Adrenal gland (tissue), 12 donors: ENCODE results near the gene TNFRSF6B. TPM values are rescaled to one million over a fixed set of nuclear protein-coding genes. Genes with fewer than 3 reads are reported as not detected.

ENCODE experiments used
- DNase-seq, 7 donors: peaks; one replicate each; pipeline ENCODE4 v3.0.0-alpha.2; 2019 to 2020
- H3K27ac ChIP-seq, 5 donors: fragments of 200-600 bp; sonication (generic) in 4 of 5; 1 replicate in 3 of 5; 2 replicates in 2 of 5; pipeline versions ENCODE4 v1.5.1 to v1.8.0; 2016 to 2020; ENCODE audit warnings: mild to moderate bottlenecking in 1 of 5
- H3K27me3 ChIP-seq: fragments of 200-600 bp; 2 replicates; pipeline ENCODE4 v1.8.0; 2021
- H3K36me3 ChIP-seq, 2 donors: fragments of 200-600 bp; replicated peaks in 1 of 2; 1 replicate in 1 of 2; 2 replicates in 1 of 2; pipeline versions ENCODE4 v1.5.1 to v1.8.0; 2018 to 2022
- H3K4me1 ChIP-seq, 2 donors: fragments of 200-600 bp; replicated peaks in 1 of 2; 1 replicate in 1 of 2; 2 replicates in 1 of 2; pipeline versions ENCODE4 v1.5.1 to v1.8.0; 2018 to 2021
- H3K4me3 ChIP-seq, 4 donors: fragments of 200-600 bp; sonication (generic) in 3 of 4; one replicate each; pipeline ENCODE4 v1.5.1; 2016 to 2018
- H3K9me3 ChIP-seq, 3 donors: fragments of 200-600 bp; sonication (generic) in 1 of 3; replicated peaks in 1 of 3; 1 replicate in 2 of 3; 2 replicates in 1 of 3; pipeline versions ENCODE4 v1.5.1 to v1.8.0; 2016 to 2021
- POLR2A ChIP-seq, 2 donors: fragments of 450-650 bp; IDR thresholded peaks; one replicate each; pipeline ENCODE4 v1.6.1; 2017; ENCODE audit warnings: antibody characterized with exemption in 2 of 2, mild to moderate bottlenecking in 2 of 2, moderate library complexity in 1 of 2
- WGBS, 4 donors: extraction: QIAGEN DNeasy Blood & Tissue Kit in 2 of 4; methylation state at CpG; one replicate each; pipeline versions ENCODE4 v1.1.5 to v1.1.7; 2013 to 2017; 5-methylcytosine and 5-hydroxymethylcytosine counted together
- intact Hi-C, 2 donors: fragments of 100-400 bp; cut with DNase I; formaldehyde crosslinking; loops; one replicate each; pipeline versions ENCODE4 v1.14.1 to v1.15.0; 2022 to 2023
- polyA plus RNA-seq, 3 donors: library from polyadenylated mRNA; stranded (reverse); fragments of 200-250 nt in 2 of 3; fragments of 350-450 nt in 1 of 3; fragmentation: Illumina TruSeq in 1 of 3; extraction: RNeasy Lipid Tissue Mini Kit (QIAGEN cat#74804) in 1 of 3; gene quantifications; one replicate each; pipeline ENCODE4 v1.2.3, GENCODE V29; 2013 to 2014
- total RNA-seq, 9 donors: library from RNA; depleted of rRNA in 4 of 9; stranded (reverse); fragments of >200 nt in 4 of 9; fragments of 120-200 nt in 1 of 9; fragmentation: NEBNext Ultra II Directional in 1 of 9; extraction: Animal tissue kit (Norgen Biotek cat#: 25700) in 1 of 9; gene quantifications; one replicate each; pipeline versions ENCODE4 v1.1.0 to v1.2.4, GENCODE V29; 2013 to 2023
- TF ChIP-seq, protein P1 (sequence below), 6 experiments: fragments of 450-650 bp in 4 of 6; fragments of 200-600 bp in 2 of 6; sonication (generic) in 1 of 6; IDR thresholded peaks; 1 replicate in 5 of 6; 2 replicates in 1 of 6; pipeline versions ENCODE4 v1.5.1 to v1.8.0; 2016 to 2021; ENCODE audit warnings: antibody characterized with exemption in 6 of 6, mild to moderate bottlenecking in 2 of 6, moderate library complexity in 1 of 6
- donor health status: healthy with polysubstance abuse.
- donor health status: Bipolar disorder and iron deficiency.
- donor health status: DM: yes; HTN: yes; CAD: no.
- donor health status: DM: no; HTN: no; CAD: no.
- donor health status: DM: no; HTN: no; CAD: no.
- donor health status: DM: yes; HTN: yes; CAD: no.

TNFRSF6B gene
- total and polyA plus RNA-seq, 12 donors: 0.78 to 43.3 (median 3.2) TPM; not detected in 3

DNA sequence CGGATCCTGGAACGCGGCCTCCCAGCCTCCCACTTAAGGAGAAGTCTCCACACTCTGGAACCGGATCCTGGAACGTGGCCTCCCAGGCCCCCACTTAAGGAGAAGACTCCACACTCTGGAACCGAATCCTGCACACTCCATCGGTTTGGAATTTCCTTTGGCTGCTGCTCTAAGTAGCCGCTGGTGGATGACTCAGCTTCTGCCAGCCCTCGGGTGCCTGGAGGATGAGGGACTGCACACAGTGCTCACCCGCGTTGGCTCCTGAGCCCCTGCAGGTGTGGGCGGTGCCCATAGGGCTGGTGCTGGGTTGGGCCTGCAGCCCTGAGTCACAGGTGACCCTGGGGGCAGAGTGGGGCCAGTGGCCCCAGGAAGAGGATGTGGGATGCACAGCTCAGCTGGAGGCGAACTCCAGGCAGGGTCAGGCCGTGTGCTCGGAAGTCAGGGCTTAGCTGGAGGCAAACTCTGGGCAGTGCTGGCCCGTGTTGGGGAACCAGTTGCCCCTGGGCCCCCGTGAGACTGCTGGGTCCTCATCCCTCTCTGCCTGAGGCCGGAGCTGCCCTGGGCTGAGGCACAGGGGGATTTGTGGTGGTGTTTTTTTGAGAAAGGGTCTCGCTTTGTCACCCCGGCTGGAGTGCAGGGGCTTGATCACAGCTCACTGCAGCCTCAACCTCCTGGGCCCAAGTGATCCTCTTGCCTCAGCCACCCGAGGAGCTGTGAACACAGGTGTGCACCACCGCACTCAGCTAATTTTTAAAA is 13.9 kb upstream of the TNFRSF6B start:
- H3K36me3 ChIP-seq: peaks cover 0 to 15% of the 10 kb centered on the region in 2 donors
- DNase-seq: peak in 6 of 7 donors; percentile 62 to 81 (median 73)

DNA sequence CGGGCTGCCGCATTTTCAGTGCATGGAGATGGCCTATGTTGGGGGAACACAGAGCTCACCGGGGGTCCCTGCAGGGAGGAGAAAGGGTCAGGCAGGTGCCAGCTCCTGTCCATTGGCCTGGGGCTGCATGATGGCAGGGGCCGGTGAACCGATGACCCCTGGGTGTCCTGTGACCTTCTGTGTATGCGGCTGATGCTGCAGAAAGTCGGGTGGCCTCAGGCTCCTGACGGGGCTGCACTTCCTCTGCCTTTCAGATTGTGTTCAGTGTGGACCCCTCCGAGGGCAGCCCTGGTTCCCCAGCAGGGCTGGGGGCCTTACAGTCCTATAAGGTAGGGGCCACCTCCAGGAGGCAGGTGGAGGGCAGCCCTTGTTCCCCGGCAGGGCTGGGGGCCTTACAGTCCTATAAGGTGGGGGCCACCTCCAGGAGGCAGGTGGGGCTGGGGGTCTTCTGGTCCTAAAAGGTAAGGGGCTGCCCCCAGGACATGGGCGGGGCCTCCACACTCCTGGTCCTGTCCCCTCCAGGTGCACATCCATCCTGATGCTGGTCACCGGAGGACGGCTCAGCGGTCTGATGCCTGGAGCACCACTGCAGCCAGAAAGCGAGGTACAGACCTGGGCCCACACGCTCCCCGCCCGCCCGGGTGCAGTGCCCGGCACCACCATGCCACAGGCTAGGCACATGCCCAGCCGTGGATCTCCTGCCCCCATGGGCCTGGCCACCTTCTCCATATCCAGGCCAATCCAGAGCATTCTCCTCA is 11.0 kb upstream of the TNFRSF6B start:
- TF ChIP-seq, protein P1, sequence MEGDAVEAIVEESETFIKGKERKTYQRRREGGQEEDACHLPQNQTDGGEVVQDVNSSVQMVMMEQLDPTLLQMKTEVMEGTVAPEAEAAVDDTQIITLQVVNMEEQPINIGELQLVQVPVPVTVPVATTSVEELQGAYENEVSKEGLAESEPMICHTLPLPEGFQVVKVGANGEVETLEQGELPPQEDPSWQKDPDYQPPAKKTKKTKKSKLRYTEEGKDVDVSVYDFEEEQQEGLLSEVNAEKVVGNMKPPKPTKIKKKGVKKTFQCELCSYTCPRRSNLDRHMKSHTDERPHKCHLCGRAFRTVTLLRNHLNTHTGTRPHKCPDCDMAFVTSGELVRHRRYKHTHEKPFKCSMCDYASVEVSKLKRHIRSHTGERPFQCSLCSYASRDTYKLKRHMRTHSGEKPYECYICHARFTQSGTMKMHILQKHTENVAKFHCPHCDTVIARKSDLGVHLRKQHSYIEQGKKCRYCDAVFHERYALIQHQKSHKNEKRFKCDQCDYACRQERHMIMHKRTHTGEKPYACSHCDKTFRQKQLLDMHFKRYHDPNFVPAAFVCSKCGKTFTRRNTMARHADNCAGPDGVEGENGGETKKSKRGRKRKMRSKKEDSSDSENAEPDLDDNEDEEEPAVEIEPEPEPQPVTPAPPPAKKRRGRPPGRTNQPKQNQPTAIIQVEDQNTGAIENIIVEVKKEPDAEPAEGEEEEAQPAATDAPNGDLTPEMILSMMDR (IDR thresholded peaks at IDR 0.05): no peak
- TF ChIP-seq POLR2A (IDR thresholded peaks at IDR 0.05): no peak
- Histone ChIP-seq H3K4me3 (no peak overlapping the region), H3K27ac (peak overlapping the region in 4 of 5 donors; percentile 55 to 95 (median 82)), H3K4me1 (peaks cover 4 to 45% of the 10 kb centered on the region in 2 donors), H3K36me3 (no peaks in the 10 kb centered on the region), H3K9me3 (no peaks in the 10 kb centered on the region), H3K27me3 (no peaks in the 10 kb centered on the region)
- peak in 1 of 7 donors; percentile 34 for DNase-seq
- 76 to 94% (median 85%) methylated on average over 8 to 21 of the region's 21 CpGs for WGBS, 4 donors
- intact Hi-C loops: no loop called here

More for the DNA sequence above, 13.9 kb upstream of the TNFRSF6B start:
- Histone ChIP-seq H3K4me1 (peaks cover 4 to 33% of the 10 kb centered on the region in 2 donors), H3K27me3 (no peaks in the 10 kb centered on the region), H3K4me3 (no peak overlapping the region), H3K27ac (peak overlapping the region in 2 of 5 donors; percentile 74 to 80), H3K9me3 (no peaks in the 10 kb centered on the region)
- intact Hi-C loops: no loop called here
- WGBS, 4 donors: 47 to 70% (median 60%) methylated on average over 12 to 22 of the region's 22 CpGs
- no peak for TF ChIP-seq POLR2A (IDR thresholded peaks at IDR 0.05)
- TF ChIP-seq, protein P1 (IDR thresholded peaks at IDR 0.05): no peak

DNA sequence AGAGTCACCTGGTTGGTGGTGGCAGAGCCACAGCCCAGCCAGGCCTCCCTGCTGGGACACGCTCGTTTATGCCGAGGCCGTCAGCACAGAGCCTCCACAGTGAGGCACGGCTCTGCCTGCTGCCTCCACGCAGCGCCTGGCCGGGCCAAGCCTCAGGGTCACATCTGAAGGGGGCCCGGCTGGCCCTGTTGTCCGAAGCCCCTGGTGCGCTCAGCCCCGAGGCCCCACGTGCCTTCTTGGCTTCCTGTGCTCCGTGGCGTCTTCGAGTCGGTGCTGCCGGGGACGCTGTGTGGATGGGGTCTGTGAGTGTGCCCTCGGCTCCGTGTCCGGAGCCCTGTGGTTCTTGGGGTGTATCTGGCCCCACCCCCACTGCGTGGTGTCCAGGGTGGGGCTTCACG is 10.4 kb upstream of the TNFRSF6B start:
- DNase-seq: no peak
- TF ChIP-seq, protein P1 (IDR thresholded peaks at IDR 0.05): no peak
- TF ChIP-seq POLR2A (IDR thresholded peaks at IDR 0.05): no peak
- H3K27ac ChIP-seq: peak overlapping the region in 4 of 5 donors; percentile 55 to 95 (median 82)
- no peaks in the 10 kb centered on the region for H3K36me3 ChIP-seq
- intact Hi-C loops: no loop called here
- H3K4me3 ChIP-seq: no peak overlapping the region
- H3K9me3 ChIP-seq: no peaks in the 10 kb centered on the region
- WGBS, 4 donors: 82 to 87% (median 84%) methylated on average over 6 to 24 of the region's 24 CpGs
- no peaks in the 10 kb centered on the region for H3K27me3 ChIP-seq
- peaks cover 4 to 45% of the 10 kb centered on the region in 2 donors for H3K4me1 ChIP-seq
